ENCODE data around the gene LRRC14B.
"Not testable (repeated sequence)": the region's sequence is repeated elsewhere in the genome, so short reads cannot be mapped to it uniquely, and the experiment has no call there.

DNA sequence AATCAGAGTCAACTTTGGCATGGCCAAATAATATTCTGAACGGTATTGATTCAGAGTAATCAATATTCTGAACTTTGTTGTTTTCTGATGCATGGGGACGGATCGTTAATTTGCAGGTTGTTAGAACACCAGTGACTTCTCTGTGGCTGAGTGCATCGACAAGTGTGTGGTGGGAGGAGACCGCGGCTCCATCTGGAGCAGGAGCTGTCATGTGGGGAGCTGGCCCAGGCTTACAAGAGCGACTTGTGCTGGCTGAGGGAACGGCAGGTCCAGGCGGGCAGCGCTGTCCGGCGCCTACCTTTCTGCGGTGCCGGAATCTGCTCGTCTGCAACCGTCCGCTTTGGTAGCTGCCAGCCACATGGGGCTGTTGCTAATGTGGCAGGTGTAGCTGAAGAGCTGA is 36.1 kb downstream of the LRRC14B start:
- TF ChIP-seq EZH2 (IDR thresholded peaks at IDR 0.05; ENCODE audit: low read length): not testable (repeated sequence)
- TF ChIP-seq, protein P1, sequence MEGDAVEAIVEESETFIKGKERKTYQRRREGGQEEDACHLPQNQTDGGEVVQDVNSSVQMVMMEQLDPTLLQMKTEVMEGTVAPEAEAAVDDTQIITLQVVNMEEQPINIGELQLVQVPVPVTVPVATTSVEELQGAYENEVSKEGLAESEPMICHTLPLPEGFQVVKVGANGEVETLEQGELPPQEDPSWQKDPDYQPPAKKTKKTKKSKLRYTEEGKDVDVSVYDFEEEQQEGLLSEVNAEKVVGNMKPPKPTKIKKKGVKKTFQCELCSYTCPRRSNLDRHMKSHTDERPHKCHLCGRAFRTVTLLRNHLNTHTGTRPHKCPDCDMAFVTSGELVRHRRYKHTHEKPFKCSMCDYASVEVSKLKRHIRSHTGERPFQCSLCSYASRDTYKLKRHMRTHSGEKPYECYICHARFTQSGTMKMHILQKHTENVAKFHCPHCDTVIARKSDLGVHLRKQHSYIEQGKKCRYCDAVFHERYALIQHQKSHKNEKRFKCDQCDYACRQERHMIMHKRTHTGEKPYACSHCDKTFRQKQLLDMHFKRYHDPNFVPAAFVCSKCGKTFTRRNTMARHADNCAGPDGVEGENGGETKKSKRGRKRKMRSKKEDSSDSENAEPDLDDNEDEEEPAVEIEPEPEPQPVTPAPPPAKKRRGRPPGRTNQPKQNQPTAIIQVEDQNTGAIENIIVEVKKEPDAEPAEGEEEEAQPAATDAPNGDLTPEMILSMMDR (optimal IDR thresholded peaks at IDR 0.05 in 1 of 3, IDR thresholded peaks at IDR 0.05 in 1 of 3, conservative IDR thresholded peaks at IDR 0.05 in 1 of 3; ENCODE audit: extremely low read depth in 1 of 3, insufficient read depth in 2 of 3, low read length in 3 of 3): not testable (repeated sequence)
